ENCODE measurements around the gene DGKI. TPM values are rescaled to one million over a fixed set of nuclear protein-coding genes. Genes with fewer than 3 reads are reported as not detected.

DGKI gene
- total RNA-seq, 1 experiment from 2014 or later: 0.55 TPM

GRCh38 chr7:137862358-137862757 is 15.6 kb upstream of the DGKI start:
- Mint-ChIP-seq H3K9me3 (peaks cover 4 to 7% of the 10 kb centered on the region in 2 experiments; a peak in 3 of 5 replicates), H3K4me3 (no peak overlapping the region), H3K4me1 (peaks cover 3% of the 10 kb centered on the region in 2 experiments; a peak in 3 of 4 replicates), H3K27me3 (ENCODE audit: low read depth) (no peaks in the 10 kb centered on the region), H3K27ac (no peak overlapping the region; a peak in 1 of 7 replicates), H3K36me3 (ENCODE audit: insufficient read depth in 1 of 3, low read depth in 3 of 3) (peaks cover 21 to 36% (median 26%) of the 10 kb centered on the region in 3 experiments)
- H3K9ac ChIP-seq (ENCODE audit: extremely low read depth, insufficient read length, low read length): no peak overlapping the region
- no peaks in the 10 kb centered on the region for H3K4me1 ChIP-seq (ENCODE audit: insufficient read depth, low read length)
- H2AK5ac ChIP-seq (ENCODE audit: insufficient read length, low read length): no peak overlapping the region
- no peak overlapping the region for H2BK15ac ChIP-seq (ENCODE audit: low read depth, low read length)
- no peak overlapping the region for H4K5ac ChIP-seq (ENCODE audit: insufficient read length, low read depth, low read length)
- WGBS (ENCODE audit: extremely low coverage, insufficient read length, low lambda C conversion rate): no CpG with 5 or more reads among the region's 4 CpGs
- H3K4ac ChIP-seq (ENCODE audit: low read depth, low read length): no peak overlapping the region
- H3K79me1 ChIP-seq (ENCODE audit: insufficient read depth, low read depth, low read length, poor library complexity, severe bottlenecking): no peaks in the 10 kb centered on the region
- no peaks in the 10 kb centered on the region for H3K79me2 ChIP-seq (ENCODE audit: insufficient read depth, low read length)
- H4K91ac ChIP-seq (ENCODE audit: insufficient read length, low read depth, low read length): no peak overlapping the region
- no peak overlapping the region for H2AFZ ChIP-seq (ENCODE audit: low read length)
- H3K23ac ChIP-seq (ENCODE audit: insufficient read length, low read depth, low read length): no peak overlapping the region
- H3K23me2 ChIP-seq (ENCODE audit: insufficient read length, low read depth, low read length, poor library complexity, severe bottlenecking): no peaks in the 10 kb centered on the region
- H2BK12ac ChIP-seq (ENCODE audit: insufficient read length, low read depth, low read length): no peak overlapping the region
- no peaks in the 10 kb centered on the region for H3K9me3 ChIP-seq (ENCODE audit: control insufficient read depth, low read depth, low read length)
- no peak for DNase-seq
- no peak overlapping the region for H2BK120ac ChIP-seq (ENCODE audit: low read depth, low read length, poor library complexity, severe bottlenecking)
- no peak overlapping the region for H3K14ac ChIP-seq (ENCODE audit: insufficient read depth, low read length)
- H4K8ac ChIP-seq (replicated peaks; ENCODE audit: insufficient read length, low read depth, low read length): no peak overlapping the region
- H3K27ac ChIP-seq (ENCODE audit: insufficient read length, low read depth, low read length): no peak overlapping the region
- no peak for TF ChIP-seq CTCF (conservative IDR thresholded peaks at IDR 0.05)
- H2BK20ac ChIP-seq (ENCODE audit: low read depth, low read length, poor library complexity, severe bottlenecking): no peak overlapping the region
- no peak overlapping the region for H3K18ac ChIP-seq (ENCODE audit: insufficient read length, low read depth, low read length)
- no peak overlapping the region for H2BK5ac ChIP-seq (ENCODE audit: insufficient read length, low read length)
- no peaks in the 10 kb centered on the region for H3K27me3 ChIP-seq (ENCODE audit: insufficient read depth, low read length)
- no peak overlapping the region for H3T11ph ChIP-seq (ENCODE audit: low read length)
- no peak overlapping the region for H3K4me2 ChIP-seq (ENCODE audit: insufficient read depth, insufficient read length, low read length)
- no peak overlapping the region for H3K56ac ChIP-seq (ENCODE audit: insufficient read length, low read depth, low read length)
- no peaks in the 10 kb centered on the region for H4K20me1 ChIP-seq (ENCODE audit: control insufficient read depth, insufficient read depth, insufficient read length)
